ENCODE results near the gene GRIN2D. TPM values are rescaled to one million over a fixed set of nuclear protein-coding genes. Genes with fewer than 3 reads are reported as not detected.
A peak's percentile ranks its signal among the peaks of the same experiment; 100 is the strongest.

The GRIN2D gene
- polyA plus RNA-seq, 12 donors, result 0.73 to 4.0 (median 1.3) TPM; not detected in 1

GRCh38 chr19:48397263-48398101, 4.0 kb downstream of the GRIN2D start:
- DNase-seq, result no peak

GRCh38 chr19:48398102-48398374, 4.6 kb downstream of the GRIN2D start:
- DNase-seq, result no peak

GRCh38 chr19:48398375-48399235, 5.1 kb downstream of the GRIN2D start:
- DNase-seq, result peak; percentile 78

GRCh38 chr19:48400018-48400742, 6.7 kb downstream of the GRIN2D start:
- DNase-seq, result peak; percentile 45

- no peak for DNase-seq
Observed at GRCh38 chr19:48401287-48401686, 7.8 kb downstream of the GRIN2D start.

- peak; percentile 49 for DNase-seq
Observed at GRCh38 chr19:48403606-48404005, 10.1 kb downstream of the GRIN2D start.

- DNase-seq, result no peak
Observed at GRCh38 chr19:48405010-48405659, 11.7 kb downstream of the GRIN2D start.

GRCh38 chr19:48405850-48406249, 12.4 kb downstream of the GRIN2D start:
- DNase-seq, result no peak

- DNase-seq, result no peak
Observed at GRCh38 chr19:48413879-48414587, 20.6 kb downstream of the GRIN2D start.

GRCh38 chr19:48415395-48415794, 21.9 kb downstream of the GRIN2D start:
- no peak for DNase-seq

GRCh38 chr19:48415806-48416221, 22.3 kb downstream of the GRIN2D start:
- DNase-seq, result no peak

GRCh38 chr19:48417421-48417820, 24.0 kb downstream of the GRIN2D start:
- DNase-seq, result no peak

- no peak for DNase-seq
Observed at GRCh38 chr19:48418317-48419064, 25.0 kb downstream of the GRIN2D start.

GRCh38 chr19:48419158-48419920, 25.9 kb downstream of the GRIN2D start:
- no peak for DNase-seq

GRCh38 chr19:48421548-48421947, 28.1 kb downstream of the GRIN2D start:
- no peak for DNase-seq

- peak; percentile 22 for DNase-seq
Observed at GRCh38 chr19:48424694-48425219, 31.3 kb downstream of the GRIN2D start.

- DNase-seq, result no peak
Observed at GRCh38 chr19:48428670-48429069, 35.2 kb downstream of the GRIN2D start.

GRCh38 chr19:48433337-48433736, 39.9 kb downstream of the GRIN2D start:
- DNase-seq, result no peak

GRCh38 chr19:48436586-48436985, 43.1 kb downstream of the GRIN2D start:
- DNase-seq, result no peak
